MM.1S (cell line): Measurements from ENCODE around the gene NUCB2.

Source experiments
- DNase-seq: peaks from one replicate; pipeline ENCODE4 v3.0.0-alpha.2; 2015
- H2AFZ ChIP-seq: fragments of 300-600 bp; sonication (generic); 2 replicates; pipeline ENCODE4 v1.6.0; 2016; ENCODE audit warnings: antibody characterized with exemption, low read length
- H3F3A ChIP-seq: fragments of 300-600 bp; sonication (generic); 2 replicates; pipeline ENCODE4 v1.6.1; 2016; ENCODE audit warnings: mild to moderate bottlenecking, antibody characterized with exemption, low read length, moderate library complexity, mixed read lengths; ENCODE audit not compliant: insufficient read depth
- H3K27ac ChIP-seq: fragments of 300-600 bp; sonication (generic); 2 replicates; pipeline ENCODE4 v1.5.1; 2016; ENCODE audit warnings: mild to moderate bottlenecking, low read length
- H3K27me3 ChIP-seq: fragments of 300-600 bp; sonication (generic); replicated peaks from 2 replicates; pipeline ENCODE4 v1.6.0; 2016; ENCODE audit warnings: low read length; ENCODE audit not compliant: insufficient read depth
- H3K36me3 ChIP-seq: fragments of 300-600 bp; sonication (generic); replicated peaks from 2 replicates; pipeline ENCODE4 v1.6.1; 2016; ENCODE audit warnings: mild to moderate bottlenecking, low read length, mixed read lengths; ENCODE audit not compliant: insufficient read depth
- H3K4me1 ChIP-seq: fragments of 300-600 bp; sonication (generic); 2 replicates; pipeline ENCODE4 v1.6.1; 2016; ENCODE audit warnings: low read length, mixed read lengths
- H3K4me2 ChIP-seq: fragments of 300-600 bp; sonication (generic); 2 replicates; pipeline ENCODE4 v1.6.0; 2016; ENCODE audit warnings: low read depth, low read length
- H3K4me3 ChIP-seq: fragments of 300-600 bp; sonication (generic); 2 replicates; pipeline ENCODE4 v1.5.1; 2016; ENCODE audit warnings: low read length, mixed read lengths
- H3K79me2 ChIP-seq: fragments of 300-600 bp; sonication (generic); 2 replicates; pipeline ENCODE4 v1.6.1; 2016; ENCODE audit warnings: mixed run types, low read length, mixed read lengths
- H3K9ac ChIP-seq: fragments of 300-600 bp; sonication (generic); 2 replicates; pipeline ENCODE4 v1.6.1; 2016; ENCODE audit warnings: low read length, mixed read lengths
- H3K9me2 ChIP-seq: fragments of 300-600 bp; sonication (generic); replicated peaks from 2 replicates; pipeline ENCODE4 v1.6.1; 2016; ENCODE audit warnings: mild to moderate bottlenecking, low read length, mixed read lengths; ENCODE audit not compliant: insufficient read depth
- H3K9me3 ChIP-seq: fragments of 300-600 bp; sonication (generic); replicated peaks from 2 replicates; pipeline ENCODE4 v1.6.1; 2016; ENCODE audit warnings: mild to moderate bottlenecking, low read length, mixed read lengths; ENCODE audit not compliant: insufficient read depth
- H4K20me1 ChIP-seq: fragments of 300-600 bp; sonication (generic); 2 replicates; pipeline ENCODE4 v1.6.1; 2016; ENCODE audit warnings: mild to moderate bottlenecking, low read length, moderate library complexity, mixed read lengths; ENCODE audit not compliant: insufficient read depth
- CTCF ChIP-seq: fragments of 300-600 bp; sonication (generic); IDR thresholded peaks from 2 replicates; pipeline ENCODE4 v1.5.1; 2016; ENCODE audit warnings: antibody characterized with exemption, low read length, mixed read lengths
- EZH2 ChIP-seq: fragments of 300-600 bp; sonication (generic); optimal IDR thresholded peaks from 2 replicates; pipeline ENCODE3; 2017; ENCODE audit warnings: low read depth, mild to moderate bottlenecking, antibody characterized with exemption, low read length, mixed read lengths
- EZH2phosphoT487 ChIP-seq: fragments of 300-600 bp; sonication (generic); IDR thresholded peaks from 2 replicates; pipeline ENCODE4 v1.6.1; 2018; ENCODE audit warnings: antibody characterized with exemption, low read length

NUCB2 gene

GRCh38 chr11:17296852-17297559, 20.5 kb downstream of the NUCB2 start:
- Histone ChIP-seq H3K27ac (no peak overlapping the region), H3K9ac (no peak overlapping the region), H3K9me3 (no peaks in the 10 kb centered on the region), H3K36me3 (no peaks in the 10 kb centered on the region), H4K20me1 (no peaks in the 10 kb centered on the region), H3K9me2 (no peaks in the 10 kb centered on the region), H2AFZ (no peak overlapping the region), H3K4me3 (no peak overlapping the region), H3K79me2 (no peaks in the 10 kb centered on the region), H3F3A (no peaks in the 10 kb centered on the region), H3K27me3 (no peaks in the 10 kb centered on the region), H3K4me2 (no peak overlapping the region), H3K4me1 (no peaks in the 10 kb centered on the region)
- DNase-seq, result no peak
- TF ChIP-seq CTCF (no peak), EZH2phosphoT487 (no peak), EZH2 (no peak)

DNA sequence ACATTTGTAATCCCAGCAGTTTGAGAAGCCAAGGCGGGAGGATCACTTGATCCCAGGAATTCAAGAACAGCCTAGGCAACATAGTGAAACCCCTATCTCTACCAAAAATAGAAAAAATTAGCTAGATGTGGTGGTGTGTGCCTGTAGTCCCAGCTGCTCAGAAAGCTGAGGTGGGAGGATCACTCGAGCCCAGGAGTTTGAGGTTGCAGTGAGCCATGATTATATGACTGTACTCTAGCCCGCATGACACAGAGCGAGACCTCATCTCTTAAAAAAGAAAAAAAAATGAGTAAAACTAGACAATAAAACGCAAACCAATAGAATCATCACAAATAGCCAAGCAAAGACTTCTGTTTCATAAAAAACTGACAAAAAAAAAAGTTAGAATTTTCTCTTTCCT, 21.8 kb downstream of the NUCB2 start:
- no peaks in the 10 kb centered on the region for H3K9me2 ChIP-seq
- H3K36me3 ChIP-seq, result no peaks in the 10 kb centered on the region
- H4K20me1 ChIP-seq, result no peaks in the 10 kb centered on the region
- H3K27ac ChIP-seq, result no peak overlapping the region
- no peak overlapping the region for H3K9ac ChIP-seq
- DNase-seq, result no peak
- no peak for TF ChIP-seq EZH2
- TF ChIP-seq EZH2phosphoT487, result no peak
- no peak for TF ChIP-seq CTCF
- no peaks in the 10 kb centered on the region for H3K27me3 ChIP-seq
- no peak overlapping the region for H3K4me2 ChIP-seq
- H3K79me2 ChIP-seq, result no peaks in the 10 kb centered on the region
- no peaks in the 10 kb centered on the region for H3K4me1 ChIP-seq
- no peak overlapping the region for H3K4me3 ChIP-seq
- no peak overlapping the region for H2AFZ ChIP-seq
- no peaks in the 10 kb centered on the region for H3F3A ChIP-seq
- H3K9me3 ChIP-seq, result no peaks in the 10 kb centered on the region

- Histone ChIP-seq H3F3A (no peaks in the 10 kb centered on the region), H3K4me1 (no peaks in the 10 kb centered on the region), H3K36me3 (no peaks in the 10 kb centered on the region), H2AFZ (no peak overlapping the region), H3K9me3 (no peaks in the 10 kb centered on the region), H3K27me3 (no peaks in the 10 kb centered on the region), H3K4me2 (no peak overlapping the region), H3K9me2 (no peaks in the 10 kb centered on the region), H3K9ac (no peak overlapping the region), H4K20me1 (no peaks in the 10 kb centered on the region), H3K4me3 (no peak overlapping the region), H3K27ac (no peak overlapping the region), H3K79me2 (no peaks in the 10 kb centered on the region)
- TF ChIP-seq CTCF (no peak), EZH2 (no peak), EZH2phosphoT487 (no peak)
- DNase-seq, result no peak
Observed at GRCh38 chr11:17300372-17300771, 23.8 kb downstream of the NUCB2 start.
